ENCODE measurements around the gene CPT1B.

CPT1B gene

DNA sequence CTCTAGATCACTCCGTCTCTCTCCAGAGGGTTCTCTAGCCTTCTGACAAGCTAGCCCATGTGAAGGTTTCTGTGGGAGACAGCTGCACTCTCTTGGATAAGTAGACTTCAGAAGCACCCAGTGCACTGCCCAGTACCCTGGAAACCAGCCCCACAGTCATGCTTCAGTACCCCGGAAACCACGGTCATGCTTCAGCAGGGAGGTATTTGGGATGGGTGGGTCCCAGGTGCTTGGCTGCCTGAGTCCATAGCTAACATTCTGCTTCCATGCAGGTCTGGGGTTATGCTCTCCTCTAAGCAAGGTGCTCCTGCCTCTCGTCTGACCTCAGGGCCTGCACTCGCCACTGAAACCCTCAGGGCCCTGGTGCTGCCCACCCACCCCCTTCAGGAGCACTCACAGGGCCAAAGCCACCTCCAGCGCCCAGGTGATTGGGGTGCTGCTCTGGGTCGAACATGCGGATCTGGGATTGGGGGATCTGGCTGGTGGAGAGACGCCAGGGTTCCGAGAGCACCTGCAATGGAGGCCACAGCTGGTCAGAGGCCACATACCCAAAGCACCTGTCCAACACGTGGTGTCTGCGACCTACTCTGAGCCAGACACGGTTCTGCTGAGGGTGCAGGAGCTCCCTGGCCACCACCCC lies 8.2 kb downstream of the CPT1B start:
- DNase-seq (ENCODE audit: low spot score): peak; percentile 61

GRCh38 chr22:50569041-50569459 lies 9.2 kb downstream of the CPT1B start:
- no peak for DNase-seq (ENCODE audit: low spot score)

DNA sequence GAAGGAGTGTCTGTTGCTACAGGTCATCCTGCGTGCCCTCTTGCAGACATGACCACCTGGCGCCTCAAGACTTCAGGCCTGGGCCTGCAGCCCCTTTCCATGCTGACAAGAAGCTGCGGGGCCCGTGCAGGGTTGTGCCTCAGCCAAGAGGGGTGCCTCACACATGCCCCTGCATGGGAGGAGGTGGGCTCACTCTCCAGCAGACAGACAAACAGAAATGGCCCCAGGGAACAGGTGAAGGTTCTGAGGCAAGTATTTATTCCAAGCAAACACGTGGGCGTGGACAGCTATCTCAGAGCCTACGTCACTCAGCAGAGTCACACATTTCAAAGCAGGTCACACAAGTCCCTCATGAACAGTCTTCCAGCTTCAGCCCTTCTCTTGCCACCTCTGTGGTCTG lies 9.6 kb downstream of the CPT1B start:
- no peak for DNase-seq (ENCODE audit: low spot score)

DNA sequence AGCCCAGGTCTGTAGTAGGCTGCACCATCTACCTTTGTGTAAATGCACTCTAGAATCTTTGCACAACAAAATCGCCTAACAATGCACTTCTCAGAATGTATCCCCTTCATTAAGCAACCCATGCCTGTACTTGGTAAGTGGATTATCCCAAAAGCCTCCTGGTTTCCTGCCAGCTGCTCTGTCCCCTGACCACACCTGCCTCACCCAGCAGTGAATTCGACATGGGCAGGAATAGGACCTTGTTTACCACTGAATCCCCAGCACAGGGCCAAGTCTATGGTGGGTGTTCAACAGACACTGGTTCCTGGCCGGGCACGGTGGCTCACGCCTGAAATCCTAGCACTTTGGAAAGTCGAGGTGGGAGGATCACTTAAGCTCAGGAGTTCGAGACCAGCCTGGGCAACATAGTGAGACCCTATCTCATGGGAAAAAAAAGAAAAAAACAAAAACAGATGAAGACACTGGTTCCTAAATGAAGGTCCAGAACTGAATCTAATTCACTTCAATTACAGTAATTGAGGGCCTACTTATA lies 10.4 kb downstream of the CPT1B start:
- DNase-seq (ENCODE audit: low spot score): no peak

GRCh38 chr22:50564289-50564688 lies 13.9 kb downstream of the CPT1B start:
- no peak for DNase-seq (ENCODE audit: low spot score)

GRCh38 chr22:50563413-50564160 lies 14.6 kb downstream of the CPT1B start:
- no peak for DNase-seq (ENCODE audit: low spot score)

- peak; percentile 97 for DNase-seq (ENCODE audit: low spot score)
Observed at GRCh38 chr22:50562523-50563412, 15.5 kb downstream of the CPT1B start, which contains the start of gene SYCE3. TSS of gene SYCE3 (minus strand) at chr22:50562919. CDS start at chr22:50556405, 6,514 bp downstream.

DNA sequence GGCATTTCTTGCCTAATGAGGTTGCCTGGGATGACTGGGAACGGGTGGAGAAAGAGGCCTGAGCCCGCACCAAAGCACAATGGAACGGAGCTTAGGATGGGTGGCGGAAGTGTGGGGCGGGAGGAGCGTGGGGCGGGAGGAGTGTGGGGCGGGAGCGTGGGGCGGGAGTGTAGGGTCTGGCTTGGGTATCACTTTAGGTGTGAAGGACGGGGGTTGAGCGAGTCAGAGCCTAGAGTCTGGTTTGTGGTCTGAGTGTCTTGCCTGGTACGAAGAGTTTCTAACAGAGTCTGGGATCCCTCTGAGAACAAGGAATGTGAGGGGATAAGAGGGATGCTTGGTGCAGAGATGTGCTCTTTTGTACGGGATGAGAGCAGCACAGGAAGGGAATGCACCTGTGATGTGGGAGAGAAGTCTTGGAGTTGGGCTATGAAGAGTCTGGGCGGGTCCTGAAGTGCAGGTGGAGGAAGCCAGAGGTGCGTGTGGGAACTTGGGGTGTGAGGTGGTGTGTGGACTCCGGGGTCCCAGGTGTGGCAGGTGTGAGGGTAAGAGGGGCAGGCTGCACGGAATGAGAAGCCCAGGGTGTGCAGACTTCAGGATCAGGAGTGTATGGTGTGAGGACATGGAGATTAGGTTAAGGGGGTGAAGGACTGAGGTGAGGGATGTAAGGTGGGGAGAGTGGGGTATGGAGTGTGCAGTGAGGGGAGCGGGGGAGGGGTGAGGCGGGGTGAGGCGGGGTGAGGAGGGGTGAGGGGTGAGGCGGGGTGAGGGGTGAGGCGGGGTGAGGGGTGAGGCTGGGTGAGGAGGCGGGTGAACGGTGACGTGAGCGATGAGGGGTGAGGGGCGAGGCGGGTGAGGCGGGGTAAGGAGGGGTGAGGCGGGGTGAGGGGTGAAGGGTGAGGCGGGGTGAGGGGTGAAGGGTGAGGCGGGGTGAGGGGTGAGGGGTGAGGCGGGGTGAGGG lies 16.5 kb downstream of the CPT1B start:
- no peak for DNase-seq (ENCODE audit: low spot score)

DNA sequence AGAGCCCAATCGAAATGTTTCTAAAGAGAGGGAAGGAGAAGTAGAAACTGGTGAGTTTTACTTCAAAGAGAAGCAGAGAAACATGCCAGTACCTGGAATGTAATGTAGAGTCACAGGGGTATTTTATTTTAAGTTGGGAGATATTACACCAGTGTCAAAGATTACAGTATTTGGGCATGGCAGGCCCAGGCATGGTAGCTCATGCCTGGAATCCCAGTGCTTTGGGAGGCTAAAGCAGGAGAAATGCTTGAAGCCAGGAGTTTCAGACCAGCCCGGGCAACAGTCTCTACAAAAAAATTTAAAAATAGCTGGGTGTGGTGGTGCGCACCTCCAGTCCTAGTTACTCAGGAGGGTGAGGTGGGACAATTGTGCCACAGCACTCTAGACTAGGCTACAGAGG lies 18.2 kb downstream of the CPT1B start:
- no peak for DNase-seq (ENCODE audit: low spot score)

DNA sequence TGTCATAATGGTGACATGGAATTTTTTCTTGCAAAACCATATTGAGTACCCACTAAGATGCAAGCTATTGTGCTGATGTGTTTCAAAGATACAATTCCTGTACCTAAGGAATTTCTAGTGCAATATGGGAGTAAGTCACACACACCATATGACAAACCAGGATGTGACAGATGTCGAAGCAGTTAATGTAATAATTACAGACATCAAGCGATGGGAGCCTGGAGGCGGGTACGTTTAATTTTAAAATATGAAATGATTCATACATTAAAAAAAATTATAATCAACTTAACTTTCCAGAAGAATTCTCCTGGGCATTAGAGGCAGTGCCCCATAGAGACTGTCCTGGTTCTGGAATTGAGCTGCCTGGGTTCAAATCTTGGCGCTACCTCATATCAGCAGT lies 21.5 kb downstream of the CPT1B start:
- no peak for DNase-seq (ENCODE audit: low spot score)

DNA sequence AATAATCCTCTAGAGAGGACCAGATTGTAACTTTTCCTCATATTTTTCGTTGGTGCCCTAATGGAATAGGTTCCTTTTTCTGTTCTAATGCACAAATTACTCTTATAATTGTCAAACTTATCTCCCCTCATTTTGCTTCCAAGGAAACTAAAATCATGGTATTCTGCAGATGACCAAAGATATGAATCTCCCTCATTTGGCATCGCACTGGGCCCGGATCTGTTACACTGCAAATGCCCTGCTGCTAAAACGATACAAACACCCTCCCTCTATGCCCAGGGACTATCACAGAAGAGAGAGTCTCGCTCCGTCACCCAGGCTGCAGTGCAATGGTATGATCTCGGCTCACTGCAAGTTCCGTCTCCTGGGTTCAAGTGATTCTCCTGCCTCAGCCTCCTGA lies 24.9 kb downstream of the CPT1B start:
- no peak for DNase-seq (ENCODE audit: low spot score)

DNA sequence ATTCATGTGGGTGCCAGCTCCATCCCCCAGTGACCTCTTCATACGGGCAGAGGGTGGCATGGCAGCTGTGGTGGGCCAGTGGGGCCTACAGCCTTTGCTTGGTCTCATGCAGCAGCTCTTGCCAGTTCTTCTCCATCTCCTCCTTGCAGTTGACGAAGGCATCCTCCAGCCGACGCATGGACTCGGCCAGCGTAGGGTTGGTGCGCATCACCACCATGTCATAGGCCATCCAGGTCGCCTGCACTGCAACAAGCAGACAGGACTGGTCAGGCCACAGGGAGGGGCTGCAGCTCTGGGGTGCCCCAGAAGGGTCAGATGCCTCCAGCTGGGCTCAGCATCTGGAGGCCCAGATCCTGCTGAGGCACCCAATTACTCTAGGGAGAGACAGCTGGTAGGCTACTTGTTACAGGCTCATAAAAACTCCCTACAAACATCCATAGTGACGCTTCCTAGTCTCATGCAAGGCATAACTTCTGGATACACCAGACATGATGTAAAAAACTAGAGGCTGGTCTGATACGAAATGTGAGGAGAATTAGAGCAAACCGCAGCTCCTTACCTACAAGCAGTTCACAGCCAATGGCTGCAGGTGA lies 27.0 kb downstream of the CPT1B start:
- DNase-seq (ENCODE audit: low spot score): no peak

- no peak for DNase-seq (ENCODE audit: low spot score)
Observed at GRCh38 chr22:50550395-50550794, 27.8 kb downstream of the CPT1B start.

DNA sequence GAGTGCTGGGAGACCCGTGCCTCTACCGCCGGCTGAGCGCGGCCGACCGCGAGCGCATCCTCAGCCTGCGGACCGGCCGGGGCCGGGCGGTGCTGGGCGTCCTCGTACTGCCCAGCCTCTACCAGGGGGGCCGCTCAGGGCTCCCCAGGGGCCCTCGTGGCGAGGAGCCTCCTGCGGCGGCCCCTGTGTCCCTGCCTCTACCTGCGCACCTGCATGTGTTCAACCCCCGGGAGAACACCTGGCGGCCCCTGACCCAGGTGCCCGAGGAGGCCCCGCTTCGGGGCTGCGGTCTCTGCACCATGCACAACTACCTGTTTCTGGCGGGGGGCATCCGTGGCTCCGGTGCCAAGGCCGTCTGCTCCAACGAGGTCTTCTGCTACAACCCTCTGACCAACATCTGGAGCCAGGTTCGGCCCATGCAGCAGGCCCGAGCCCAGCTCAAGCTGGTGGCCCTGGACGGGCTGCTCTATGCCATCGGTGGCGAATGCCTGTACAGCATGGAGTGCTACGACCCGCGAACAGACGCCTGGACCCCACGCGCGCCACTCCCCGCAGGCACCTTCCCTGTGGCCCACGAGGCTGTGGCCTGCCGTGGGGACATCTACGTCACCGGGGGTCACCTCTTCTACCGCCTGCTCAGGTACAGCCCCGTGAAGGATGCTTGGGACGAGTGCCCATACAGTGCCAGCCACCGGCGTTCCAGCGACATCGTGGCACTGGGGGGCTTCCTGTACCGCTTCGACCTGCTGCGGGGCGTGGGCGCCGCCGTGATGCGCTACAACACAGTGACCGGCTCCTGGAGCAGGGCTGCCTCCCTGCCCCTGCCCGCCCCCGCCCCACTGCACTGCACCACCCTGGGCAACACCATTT lies 29.1 kb downstream of the CPT1B start:
- DNase-seq (ENCODE audit: low spot score): no peak

DNA sequence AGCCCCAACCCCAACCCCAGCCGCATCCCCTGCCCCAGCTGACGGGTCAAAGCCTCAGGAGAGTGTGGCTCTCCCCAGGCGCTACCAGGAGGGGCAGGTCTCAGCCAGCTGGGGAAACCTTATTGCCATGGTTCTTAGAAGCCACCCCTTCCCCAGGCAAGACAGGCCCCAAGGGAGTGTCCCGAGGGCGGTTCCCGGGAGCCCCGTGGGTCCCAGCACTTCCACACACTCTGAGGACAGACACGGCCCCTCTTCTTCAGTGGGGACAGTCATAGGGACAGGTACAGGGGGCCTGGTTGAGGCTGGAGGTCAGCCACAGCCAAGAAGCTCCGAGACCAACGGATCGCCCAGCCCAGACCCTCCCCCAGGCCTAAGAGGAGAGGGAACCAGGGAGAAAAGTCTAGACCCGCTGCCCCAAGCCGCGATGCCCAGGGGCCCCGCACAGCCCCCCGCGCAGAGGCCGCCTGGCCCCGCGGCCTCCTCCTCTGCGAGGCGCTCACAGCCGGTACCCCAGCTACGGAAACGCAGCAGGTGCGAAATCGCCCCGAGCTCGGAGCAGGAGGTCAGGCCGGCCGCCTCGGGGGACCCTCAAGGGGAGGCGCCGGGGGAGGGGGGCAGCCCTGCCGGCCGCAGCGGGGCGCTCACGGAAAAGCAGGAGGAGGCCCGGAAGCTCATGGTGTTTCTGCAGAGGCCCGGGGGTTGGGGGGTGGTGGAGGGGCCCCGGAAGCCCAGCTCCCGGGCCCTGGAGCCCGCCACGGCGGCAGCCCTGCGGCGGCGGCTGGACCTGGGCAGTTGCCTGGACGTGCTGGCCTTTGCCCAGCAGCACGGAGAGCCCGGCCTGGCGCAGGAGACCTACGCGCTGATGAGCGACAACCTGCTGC lies 29.9 kb downstream of the CPT1B start:
- no peak for DNase-seq (ENCODE audit: low spot score)

DNA sequence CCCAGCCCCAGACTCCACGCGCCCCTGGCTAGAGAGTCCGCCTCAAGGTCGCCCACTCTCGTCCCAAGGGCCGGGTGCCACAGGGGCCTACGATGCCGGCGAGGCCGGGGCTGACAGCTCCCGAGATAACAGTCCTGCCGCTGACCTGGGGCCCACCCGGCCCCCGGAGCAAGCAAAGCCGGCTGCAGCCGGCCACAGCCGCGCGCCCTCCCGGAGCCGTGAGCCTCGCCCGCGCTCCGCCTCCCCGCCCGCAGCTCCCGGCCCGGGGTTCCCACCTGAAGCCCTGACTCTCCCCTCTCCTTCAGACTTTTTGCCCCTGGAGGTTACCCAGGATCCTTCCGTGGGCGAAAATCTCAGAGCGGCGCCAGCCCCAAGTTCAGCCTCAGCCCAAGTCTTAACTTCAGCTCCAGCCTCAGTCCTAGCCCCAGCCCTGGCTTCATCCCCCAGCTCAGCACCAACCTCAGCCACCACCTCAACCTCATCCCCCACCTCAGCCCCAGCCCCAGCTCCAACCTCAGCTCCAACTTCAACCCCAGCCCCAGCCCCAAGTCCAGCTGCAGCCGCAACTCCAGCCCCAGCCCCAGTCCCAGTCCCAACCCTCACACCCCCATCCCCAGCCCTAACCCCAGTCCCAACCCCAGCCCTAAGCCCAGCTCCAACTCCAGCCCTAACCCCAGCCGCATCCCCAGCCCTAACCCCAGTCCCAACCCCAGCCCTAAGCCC lies 30.8 kb downstream of the CPT1B start:
- no peak for DNase-seq (ENCODE audit: low spot score)

GRCh38 chr22:50546326-50547262 lies 31.6 kb downstream of the CPT1B start:
- DNase-seq (ENCODE audit: low spot score): no peak
